GM19351 (cell line): ENCODE results near the gene ITPR1.
"Not testable (repeated sequence)": the region's sequence is repeated elsewhere in the genome, so short reads cannot be mapped to it uniquely, and the experiment has no call there.

Experiments
- ATAC-seq: cut with Tn5 transposase; IDR thresholded peaks from one replicate; pipeline ENCODE4 v1.9.1; 2021; ENCODE audit warnings: mild to moderate bottlenecking, moderate library complexity; ENCODE audit not compliant: unreplicated experiment

The ITPR1 gene

DNA sequence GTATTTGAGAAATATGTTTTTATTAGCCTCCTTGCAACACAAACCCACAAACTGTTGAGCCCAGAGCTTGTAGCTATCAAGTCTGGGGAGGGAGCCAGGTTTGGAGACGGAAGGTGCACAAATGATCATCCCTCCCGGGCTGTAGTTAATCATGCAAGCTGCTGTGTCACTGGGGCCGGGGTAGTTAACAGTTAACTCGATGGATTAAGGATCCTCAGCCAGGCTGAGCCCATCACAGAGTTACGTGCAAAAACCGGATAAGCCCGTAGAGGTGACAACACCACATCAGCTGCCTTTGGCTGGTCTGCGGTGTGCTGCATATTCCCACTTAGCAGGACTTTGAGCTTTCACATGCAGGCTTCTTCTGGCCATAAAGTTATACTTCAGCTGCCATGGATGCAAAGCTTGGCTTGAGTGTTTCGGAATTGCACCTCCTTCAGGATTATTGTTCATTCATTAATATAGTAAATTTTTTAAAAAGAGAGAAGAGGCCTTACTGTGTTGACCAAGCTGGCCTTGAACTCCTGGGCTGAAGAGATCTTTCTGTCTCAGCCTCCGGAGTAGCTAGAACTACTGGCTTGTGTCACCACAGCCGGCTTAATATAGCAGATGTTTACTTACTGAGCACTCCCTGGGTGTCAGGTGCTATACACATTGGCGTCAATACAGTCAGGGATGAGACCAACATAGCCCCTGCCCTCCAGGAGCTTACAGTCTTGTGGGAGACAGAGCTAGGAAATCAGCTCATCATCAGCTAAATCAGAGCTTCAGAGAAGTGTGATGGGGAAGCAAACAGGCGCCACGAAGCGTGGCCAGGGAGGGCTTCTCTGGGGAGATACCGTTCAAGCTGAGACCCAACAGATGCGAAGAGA is 259.3 kb downstream of the ITPR1 start:
- no peak for ATAC-seq

DNA sequence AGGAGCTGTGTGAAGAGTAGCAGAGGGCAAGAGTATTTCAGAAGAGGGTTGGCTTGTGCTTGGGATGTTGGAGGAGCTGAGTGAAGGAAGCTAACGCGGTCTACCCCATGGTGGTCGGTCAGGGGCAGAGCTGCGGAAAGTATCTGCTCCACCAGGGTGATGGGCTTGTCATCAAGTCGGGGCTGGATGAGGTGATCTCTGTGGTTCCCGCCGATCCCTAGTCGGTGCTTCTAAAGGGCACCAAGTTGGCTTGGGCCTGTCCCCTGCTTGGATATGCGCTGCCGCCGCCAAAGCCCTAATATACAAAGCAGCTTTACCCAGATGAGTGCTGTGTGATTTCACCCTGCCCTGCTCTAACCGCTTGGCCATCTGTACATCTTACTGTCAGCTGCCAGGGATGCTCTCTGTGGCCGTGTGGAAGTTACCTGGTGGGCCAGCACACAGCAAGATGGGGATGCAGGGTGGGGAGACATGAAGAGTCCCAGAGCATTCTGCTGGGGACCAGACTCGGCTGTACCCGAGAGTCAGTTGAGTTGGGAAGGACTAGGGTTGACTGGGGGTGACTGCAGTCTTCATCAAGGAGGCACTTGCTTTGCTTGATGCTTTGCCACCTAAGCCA is 260.0 kb downstream of the ITPR1 start:
- ATAC-seq = peak; percentile 20

DNA sequence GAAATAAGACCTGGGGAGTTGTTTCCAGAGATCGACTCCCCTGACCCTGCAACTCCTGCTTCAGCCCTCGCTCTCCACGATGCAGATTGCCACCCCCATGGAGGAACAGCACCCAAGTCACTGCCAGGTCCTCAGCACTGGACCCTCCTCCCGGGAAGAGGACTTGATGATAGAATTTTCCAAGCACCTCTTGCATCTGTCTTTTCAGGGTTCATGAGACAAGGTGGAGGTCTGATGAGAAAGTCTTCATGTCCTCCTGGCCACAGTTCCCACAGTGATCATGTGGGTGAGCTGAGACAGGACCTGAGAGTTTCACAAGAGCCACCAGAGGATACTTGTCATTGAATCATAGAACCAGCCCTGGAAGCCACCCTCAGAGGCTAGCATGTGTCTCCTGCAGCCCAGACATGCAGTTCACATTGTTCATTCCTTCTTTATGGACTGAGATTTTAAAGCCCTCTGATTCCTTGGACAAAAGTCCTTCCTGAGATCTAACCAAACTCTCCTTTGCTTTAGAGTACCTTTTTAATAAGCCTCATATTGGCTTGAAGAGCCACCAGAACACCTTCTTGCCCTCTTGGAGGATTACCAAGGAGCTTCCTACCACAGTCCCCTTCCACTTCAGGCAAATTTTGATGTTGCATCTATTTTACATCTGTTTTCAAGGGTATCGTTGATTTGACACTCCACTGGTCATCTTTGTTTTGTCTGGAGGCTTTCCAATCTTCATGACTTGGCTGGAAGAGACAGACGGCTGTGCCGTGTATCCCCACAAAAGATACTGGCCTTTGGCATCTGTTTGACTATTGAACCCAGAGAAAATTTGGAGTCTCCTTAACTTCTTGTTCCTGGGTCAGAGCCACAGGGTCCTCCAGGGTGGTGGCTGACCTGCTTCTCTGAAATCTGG is 261.3 kb downstream of the ITPR1 start:
- ATAC-seq = peak; percentile 82

DNA sequence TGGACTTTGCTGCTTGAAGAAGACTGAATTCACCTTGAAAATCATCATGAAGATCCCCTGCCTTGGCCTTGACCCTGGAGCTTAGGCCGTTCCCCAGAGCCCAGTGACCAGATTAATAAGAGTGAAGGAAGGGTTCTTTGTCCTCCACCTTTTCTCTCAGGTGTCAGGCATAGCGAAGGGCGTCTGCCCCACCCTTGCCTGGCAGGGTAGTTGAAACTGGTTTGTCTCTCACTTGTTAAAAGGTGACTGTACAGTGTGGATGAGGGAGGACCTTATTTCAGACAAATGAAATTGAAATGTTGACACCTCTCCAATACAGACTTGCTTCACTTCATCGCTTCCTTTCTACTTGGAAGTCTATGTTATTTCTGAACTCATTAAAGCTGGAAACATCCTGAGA is 262.4 kb downstream of the ITPR1 start:
- ATAC-seq = no peak

DNA sequence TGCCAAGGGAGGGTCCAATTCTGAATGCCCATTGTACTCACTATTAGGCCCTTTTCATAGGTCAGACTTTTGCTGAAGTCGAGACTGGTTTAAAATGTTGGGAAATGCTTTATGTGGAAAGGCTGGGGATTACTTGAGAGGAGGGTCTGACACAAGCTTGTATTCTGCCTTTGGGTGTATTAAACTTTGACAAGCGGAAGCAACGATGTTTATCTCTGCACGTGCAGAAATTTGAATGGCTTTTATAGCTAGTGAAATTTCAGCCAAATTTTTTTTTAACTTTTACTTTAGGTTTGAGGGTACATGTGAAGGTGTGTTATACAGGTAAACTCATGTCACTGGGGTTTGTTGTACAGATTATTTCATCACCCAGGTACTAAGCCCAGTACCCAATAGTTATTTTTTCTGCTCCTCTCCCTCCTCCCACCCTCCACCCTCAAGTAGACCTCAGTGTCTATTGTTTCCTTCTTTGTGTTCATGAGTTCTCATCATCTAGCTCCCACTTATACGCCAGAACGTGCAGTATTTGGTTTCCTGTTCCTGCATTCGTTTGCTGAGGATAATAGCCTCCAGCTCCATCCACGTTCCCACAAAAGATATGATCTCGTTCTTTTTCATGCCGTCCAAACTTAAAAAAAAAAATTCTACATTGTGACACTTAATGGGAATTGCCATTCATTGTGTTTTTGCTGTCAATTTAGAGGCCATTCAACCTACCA is 263.1 kb downstream of the ITPR1 start:
- no peak for ATAC-seq

DNA sequence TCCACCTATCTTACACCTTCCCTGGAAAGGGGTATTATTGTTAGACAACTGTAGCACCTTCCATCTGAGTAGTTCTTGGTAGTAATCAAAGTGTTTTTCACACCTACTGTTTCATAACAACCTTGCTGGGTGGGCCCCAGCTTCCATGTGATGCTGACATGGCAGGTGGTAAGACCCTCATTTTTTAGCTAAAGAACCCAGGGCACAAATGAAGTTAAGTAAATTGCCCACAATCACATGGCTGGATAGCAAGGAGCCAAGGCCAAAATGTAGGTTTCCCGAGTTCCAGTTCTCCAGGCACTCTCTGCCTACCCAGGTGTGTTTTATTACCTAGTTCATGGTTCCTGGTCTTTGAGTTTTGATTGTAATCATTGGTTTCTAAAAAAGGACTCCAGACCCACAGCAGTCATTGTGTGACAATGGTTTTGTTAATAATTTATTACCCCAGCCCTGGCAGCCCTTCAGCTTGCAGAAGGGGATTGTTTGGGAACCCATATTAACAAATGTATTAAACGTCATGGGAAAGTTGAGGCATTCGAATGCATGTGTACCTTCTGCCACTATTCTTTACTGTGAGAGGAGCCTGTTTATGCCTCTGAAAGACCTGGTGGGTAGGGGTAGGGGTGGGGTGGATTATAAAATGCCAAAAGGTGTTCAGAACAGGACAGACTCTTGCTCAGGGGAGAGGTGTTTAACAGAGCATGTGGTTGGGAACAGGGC is 263.9 kb downstream of the ITPR1 start:
- no peak for ATAC-seq

DNA sequence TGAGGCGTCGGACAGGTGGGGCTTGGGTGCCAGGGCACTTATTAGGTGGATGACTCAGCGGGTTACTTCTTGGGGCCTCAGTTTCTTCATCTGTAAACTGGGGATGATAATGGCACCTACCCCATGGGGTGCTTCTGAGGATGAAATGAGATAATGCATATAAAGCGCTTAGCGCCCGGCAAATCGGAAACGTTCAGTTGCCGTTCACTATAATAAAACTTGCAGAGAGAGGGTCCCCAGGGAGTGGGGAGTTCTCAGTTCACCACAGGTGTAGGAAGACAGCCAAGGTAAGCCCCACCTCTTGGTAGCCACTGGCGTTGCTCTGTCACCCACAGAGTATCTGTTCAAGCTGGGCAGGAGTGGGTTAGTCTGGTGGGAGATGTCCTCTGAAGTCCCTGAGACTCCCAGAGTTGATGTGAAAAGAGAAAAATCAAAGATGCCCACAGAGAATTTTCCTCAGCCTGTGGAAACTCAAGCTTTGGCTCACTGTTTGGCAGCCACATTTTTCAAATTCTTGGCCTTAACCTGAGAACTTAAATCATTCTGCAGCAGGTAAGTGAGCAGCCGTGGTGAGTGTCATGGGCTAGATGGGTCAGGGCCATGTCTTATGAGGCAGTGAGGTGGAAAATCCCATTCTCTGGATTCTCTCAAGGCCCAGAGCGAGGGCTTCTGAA is 264.6 kb downstream of the ITPR1 start:
- ATAC-seq = no peak

DNA sequence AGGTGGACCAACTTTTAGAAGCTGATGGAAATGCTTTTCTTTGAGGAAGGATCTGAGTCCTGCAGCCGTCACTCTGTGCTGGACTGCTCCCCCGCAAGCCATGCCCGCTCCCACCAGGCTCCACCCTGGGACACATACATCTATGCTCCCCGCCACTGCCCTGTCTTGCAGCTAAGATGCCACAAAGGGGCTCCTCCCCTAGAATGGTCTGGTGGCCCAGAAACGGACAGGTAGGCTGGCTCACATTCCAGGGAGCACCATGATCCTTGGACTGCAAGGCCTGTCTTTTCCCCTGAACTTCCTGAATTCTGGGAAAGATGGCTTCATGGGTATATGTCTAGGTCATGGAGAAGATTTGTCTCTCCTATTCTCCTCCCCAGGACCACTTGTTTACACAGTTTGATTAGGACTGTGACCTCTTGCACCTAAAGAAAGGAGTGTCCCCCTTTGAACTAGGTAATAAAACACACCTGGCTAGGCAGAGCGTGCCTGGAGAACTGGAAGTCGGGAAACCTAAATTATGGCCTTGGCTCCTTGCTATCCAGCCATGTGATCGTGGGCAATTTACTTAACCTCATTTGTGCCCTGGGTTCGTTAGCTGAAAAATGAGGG is 265.2 kb downstream of the ITPR1 start:
- ATAC-seq = no peak

DNA sequence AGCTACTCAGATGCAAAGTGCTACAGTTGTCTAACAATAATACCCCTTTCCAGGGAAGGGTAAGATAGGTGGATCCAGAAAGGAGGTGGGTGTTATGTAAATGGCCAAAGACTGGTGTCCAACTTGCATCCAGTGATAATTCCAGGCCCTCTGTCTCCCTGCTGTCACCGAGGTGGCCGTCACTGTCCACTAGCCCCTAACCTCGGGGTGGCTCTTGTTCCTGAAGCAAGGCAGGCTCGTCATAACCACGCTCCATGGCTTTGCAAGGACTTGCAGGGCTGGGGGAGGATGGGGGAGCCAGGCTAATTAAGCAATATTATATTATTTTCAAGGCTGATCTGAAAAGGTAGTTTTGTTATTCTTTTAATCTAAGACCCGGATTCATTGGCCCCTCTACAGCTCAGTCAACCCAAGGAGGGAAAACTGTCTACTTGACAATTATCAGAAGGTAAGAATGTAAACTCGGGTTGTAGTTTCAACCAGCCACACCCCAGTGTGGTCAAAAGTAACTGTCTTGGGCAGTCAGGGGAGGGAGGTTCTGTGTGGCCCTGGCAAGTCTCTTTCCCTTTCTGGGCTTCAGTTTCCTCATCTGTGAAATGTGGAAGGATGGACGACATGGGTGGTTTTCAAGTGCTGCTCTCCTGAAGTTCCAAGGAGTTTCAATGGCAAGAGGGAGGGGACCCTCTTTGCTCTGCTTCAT is 266.0 kb downstream of the ITPR1 start:
- no peak for ATAC-seq

DNA sequence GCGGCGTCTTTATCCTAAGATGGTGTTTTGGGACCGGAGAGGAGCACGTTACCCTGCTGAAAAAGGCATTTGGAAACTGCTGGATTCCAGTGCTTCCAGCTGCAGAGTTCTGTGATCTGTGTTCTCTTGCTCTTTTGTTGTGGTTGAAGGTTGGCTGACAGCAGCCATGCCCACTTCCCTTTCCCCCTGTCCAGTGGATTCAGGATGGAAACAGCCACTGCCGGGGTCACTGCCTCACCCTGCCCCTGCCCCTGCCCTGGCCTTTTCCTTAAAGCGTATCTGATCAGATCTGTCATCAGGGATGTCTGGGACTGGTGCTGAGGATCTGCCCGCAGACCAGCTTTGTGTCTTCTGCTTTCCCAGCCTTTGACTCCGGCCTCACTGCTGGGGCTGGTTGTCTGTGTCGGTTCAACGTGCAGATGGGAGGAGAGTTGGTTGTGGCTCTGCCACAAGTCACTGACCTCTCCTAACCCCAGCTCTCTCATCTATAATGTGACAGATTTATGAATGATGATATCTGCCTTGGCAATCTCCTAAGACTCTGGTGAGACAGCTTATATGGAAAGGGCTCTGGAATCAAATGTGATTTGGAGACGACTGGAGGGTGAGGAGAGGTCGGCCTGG is 266.7 kb downstream of the ITPR1 start:
- ATAC-seq = no peak

DNA sequence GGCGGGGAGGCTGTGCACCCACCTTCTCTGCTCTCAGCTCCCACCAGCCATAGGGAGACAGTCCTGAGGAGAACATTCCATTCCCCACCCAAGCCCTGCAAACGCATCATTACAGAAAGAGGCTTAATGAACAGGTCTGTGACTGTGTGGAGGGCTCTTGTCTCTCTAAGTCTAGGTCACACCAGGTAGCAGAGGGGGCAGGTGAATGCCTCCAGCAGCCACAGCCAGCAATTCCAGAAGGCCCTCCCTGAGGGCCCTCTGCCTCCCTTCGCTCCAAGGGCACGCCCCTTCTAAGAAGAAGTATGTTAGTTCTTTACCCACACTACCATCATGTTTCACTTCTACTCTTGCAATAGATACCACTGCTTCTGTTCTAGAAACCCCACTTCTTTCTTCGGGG is 268.6 kb downstream of the ITPR1 start:
- no peak for ATAC-seq

DNA sequence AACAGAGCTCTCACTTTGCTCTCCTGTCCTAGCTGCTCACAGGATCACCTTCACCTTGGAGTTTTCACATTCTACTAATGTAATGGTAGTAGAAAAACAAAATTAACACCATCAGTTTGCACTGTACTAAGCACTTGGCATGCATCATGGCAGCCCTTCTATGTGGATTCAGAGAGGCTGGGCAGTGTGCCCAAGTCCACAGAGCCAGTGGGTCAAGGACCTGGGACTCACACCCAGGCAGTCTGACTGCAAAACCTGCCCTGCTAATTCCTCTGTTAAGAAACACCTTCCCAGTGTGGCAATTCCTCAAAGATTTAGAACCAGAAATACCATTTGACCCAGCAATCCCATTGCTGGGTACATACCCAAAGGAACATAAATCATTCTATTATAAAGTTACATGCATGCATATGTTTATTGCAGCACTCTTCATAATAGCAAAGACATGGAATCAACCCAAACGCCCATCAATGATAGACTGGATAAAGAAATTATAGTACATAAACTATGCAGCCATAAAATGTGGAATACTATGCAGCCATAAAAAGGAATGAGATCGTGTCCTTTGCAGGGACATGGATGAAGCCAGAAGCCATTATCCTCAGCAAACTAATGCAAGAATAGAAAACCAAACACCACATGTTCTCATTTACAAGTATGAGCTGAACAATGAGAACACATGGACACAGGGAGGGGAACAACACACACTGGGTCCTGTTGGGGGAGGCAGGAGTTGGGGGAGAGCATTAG is 269.5 kb downstream of the ITPR1 start:
- ATAC-seq = not testable (repeated sequence)

DNA sequence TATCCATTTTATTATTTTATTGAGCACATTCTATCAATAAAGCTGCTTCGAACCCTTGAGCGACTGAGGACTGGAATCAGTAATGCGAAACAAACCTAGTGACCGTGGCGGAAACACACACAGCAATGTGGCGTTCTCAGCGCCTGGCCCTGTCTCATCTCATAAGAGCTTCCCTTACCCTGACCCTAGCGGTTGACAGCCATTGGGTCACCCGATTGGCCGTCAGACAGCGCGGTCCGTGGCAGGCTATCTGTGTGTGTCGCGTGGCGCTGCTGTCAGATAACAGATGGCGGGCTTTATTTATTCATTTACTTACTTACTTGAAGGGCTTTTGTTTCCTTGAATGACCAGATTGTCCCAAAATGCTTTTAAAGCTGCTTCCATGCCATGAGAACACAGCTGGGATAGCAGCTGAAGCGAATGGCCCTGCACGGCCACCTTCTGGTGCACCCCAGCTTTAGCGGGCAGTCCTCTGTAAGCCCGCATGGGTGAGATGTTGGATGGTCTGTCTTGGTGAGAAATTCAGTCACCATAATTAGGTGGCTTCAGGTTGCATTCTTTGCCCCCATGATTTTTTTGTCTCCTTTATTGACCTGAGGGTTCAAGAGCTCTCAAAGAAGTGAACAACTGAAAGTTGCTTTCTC is 270.6 kb downstream of the ITPR1 start:
- ATAC-seq = no peak

DNA sequence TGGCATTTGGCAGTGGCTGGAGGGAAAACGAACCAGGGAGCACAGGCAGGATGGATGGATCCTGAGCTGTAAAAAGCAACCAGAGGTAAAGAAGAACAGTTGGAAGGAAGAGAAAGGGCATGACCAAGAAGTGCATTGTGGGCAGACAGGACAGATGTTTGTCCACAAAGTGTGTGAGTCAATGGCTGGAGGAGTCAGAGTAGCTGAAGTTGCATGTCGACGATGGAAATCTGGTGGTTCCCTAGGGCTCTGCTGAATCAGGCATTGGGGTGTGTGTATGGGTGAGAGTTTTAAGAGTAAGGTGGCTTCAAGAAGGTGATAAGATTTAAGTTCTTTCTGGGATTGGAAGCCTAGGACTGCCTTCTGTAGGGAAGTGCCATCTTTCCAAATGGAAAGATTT is 272.1 kb downstream of the ITPR1 start:
- no peak for ATAC-seq

DNA sequence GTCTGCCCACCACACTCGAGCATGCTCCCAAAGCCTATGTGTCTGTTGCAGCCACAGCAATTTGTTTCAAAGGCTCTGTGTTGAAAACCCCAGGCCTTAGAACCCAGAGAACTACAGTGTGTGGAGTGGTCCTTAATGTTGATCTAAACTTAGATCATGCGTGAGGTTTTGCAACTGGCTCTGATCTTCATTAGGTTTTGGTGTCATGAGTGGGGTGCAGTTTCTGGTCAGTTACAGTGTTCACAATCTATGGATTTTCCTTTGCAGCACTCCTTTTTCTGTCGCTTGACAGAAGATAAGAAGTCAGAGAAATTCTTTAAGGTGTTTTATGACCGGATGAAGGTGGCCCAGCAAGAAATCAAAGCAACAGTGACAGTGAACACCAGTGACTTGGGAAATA is 273.1 kb downstream of the ITPR1 start:
- no peak for ATAC-seq

DNA sequence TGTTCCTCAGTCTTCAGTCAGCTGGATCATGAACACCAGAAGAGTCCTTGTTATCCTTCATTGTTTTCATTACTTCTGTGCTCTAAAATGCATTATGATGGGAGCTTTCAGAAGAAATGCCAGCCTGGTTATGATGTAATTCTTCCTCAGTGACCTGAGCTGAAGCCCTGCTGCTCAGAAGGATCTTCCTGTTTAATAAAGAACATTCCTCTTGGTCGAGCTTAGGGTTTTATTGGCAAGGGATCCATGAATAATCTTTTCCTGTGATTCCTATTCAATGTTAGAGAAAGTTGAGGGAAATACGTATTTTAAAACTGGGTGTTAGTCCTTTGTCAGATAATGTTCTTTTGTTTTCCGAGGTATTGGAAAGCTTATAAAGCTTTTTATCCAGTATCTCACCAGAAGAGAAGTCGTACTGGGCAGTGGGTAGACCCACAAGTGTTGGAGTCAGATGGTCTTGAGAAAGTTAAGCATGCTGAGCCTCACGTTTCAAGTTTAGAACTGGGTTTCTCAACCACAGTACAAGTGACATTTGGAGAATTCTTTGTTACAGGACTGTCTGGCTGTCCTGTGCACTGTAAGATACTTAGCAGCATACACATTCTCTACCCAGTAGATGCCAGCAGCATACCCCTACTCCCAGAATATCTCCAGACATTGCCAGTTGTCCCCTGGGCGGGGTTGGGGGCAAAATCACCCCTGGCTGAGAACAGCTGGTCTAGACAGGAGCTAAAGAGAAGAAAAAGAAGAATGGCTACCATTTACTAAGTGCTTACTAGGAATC is 273.8 kb downstream of the ITPR1 start:
- ATAC-seq = no peak
